Esophagus muscularis mucosa (tissue), 4 donors: ENCODE results near the gene SLC10A1. TPM values are rescaled to one million over a fixed set of nuclear protein-coding genes. Genes with fewer than 3 reads are reported as not detected.

Source experiments
- DNase-seq: peaks from one replicate; pipeline ENCODE4 v3.0.0-alpha.2; 2017; ENCODE audit errors: extremely low spot score
- H3K27ac ChIP-seq, 4 donors: fragments of 200-600 bp; sonication (generic); replicated peaks in 1 of 4; 1 replicate in 3 of 4; 2 replicates in 1 of 4; pipeline ENCODE4 v1.5.1; 2016 to 2019; ENCODE audit warnings: mild to moderate bottlenecking in 1 of 4
- H3K27me3 ChIP-seq, 4 donors: fragments of 200-600 bp; sonication (generic); one replicate each; pipeline versions ENCODE4 v1.5.1 to v1.6.0; 2016 to 2019
- H3K36me3 ChIP-seq, 4 donors: fragments of 200-600 bp; sonication (generic); one replicate each; pipeline ENCODE4 v1.5.1; 2016 to 2019
- H3K4me1 ChIP-seq, 4 donors: fragments of 200-600 bp; sonication (generic); one replicate each; pipeline ENCODE4 v1.5.1; 2016 to 2019
- H3K4me3 ChIP-seq, 4 donors: fragments of 200-600 bp; sonication (generic); 1 replicate in 2 of 4; 2 replicates in 2 of 4; pipeline ENCODE4 v1.5.1; 2016 to 2019; ENCODE audit warnings: mild to moderate bottlenecking in 4 of 4, moderate library complexity in 1 of 4
- H3K9me3 ChIP-seq, 4 donors: fragments of 200-600 bp; sonication (generic); 1 replicate in 3 of 4; 2 replicates in 1 of 4; pipeline ENCODE4 v1.5.1; 2016 to 2019
- EP300 ChIP-seq: sonication (generic); formaldehyde crosslinking; IDR thresholded peaks from one replicate; pipeline ENCODE4 v1.6.1; 2017; ENCODE audit warnings: antibody characterized with exemption
- POLR2A ChIP-seq: fragments of 450-650 bp; IDR thresholded peaks from one replicate; pipeline ENCODE4 v1.6.1; 2017; ENCODE audit warnings: antibody characterized with exemption, moderate library complexity, mild to moderate bottlenecking, low read depth
- POLR2AphosphoS5 ChIP-seq, 2 donors: sonication (generic); formaldehyde crosslinking; IDR thresholded peaks; one replicate each; pipeline ENCODE4 v1.6.1; 2017; ENCODE audit warnings: antibody characterized with exemption in 2 of 2
- WGBS: methylation state at CpG from one replicate; pipeline ENCODE4 v1.1.5; 2018; 5-methylcytosine and 5-hydroxymethylcytosine counted together
- intact Hi-C: fragments of 100-400 bp; cut with DNase I; formaldehyde crosslinking; loops from one replicate; pipeline ENCODE4 v1.15.1; 2023
- total RNA-seq, 4 donors: library from RNA; depleted of rRNA; stranded (reverse); fragments of >200 nt; gene quantifications; one replicate each; pipeline versions ENCODE4 v1.1.0 to v1.2.1, GENCODE V29; 2016
- TF ChIP-seq, protein P1 (sequence below), 3 experiments: fragments of 200-600 bp in 2 of 3; fragments of 450-650 bp in 1 of 3; sonication (generic) in 2 of 3; IDR thresholded peaks; one replicate each; pipeline ENCODE4 v1.5.1; 2017 to 2019; ENCODE audit warnings: antibody characterized with exemption in 3 of 3, mild to moderate bottlenecking in 2 of 3, moderate library complexity in 1 of 3

SLC10A1 gene
- total RNA-seq, 4 donors from 2014 or later = not detected

- TF ChIP-seq POLR2A = no peak
- TF ChIP-seq, protein P1, sequence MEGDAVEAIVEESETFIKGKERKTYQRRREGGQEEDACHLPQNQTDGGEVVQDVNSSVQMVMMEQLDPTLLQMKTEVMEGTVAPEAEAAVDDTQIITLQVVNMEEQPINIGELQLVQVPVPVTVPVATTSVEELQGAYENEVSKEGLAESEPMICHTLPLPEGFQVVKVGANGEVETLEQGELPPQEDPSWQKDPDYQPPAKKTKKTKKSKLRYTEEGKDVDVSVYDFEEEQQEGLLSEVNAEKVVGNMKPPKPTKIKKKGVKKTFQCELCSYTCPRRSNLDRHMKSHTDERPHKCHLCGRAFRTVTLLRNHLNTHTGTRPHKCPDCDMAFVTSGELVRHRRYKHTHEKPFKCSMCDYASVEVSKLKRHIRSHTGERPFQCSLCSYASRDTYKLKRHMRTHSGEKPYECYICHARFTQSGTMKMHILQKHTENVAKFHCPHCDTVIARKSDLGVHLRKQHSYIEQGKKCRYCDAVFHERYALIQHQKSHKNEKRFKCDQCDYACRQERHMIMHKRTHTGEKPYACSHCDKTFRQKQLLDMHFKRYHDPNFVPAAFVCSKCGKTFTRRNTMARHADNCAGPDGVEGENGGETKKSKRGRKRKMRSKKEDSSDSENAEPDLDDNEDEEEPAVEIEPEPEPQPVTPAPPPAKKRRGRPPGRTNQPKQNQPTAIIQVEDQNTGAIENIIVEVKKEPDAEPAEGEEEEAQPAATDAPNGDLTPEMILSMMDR (IDR thresholded peaks at IDR 0.05) = no peak
- no peak for TF ChIP-seq POLR2AphosphoS5 (IDR thresholded peaks at IDR 0.05)
- TF ChIP-seq EP300 = no peak
- no peak overlapping the region for H3K4me3 ChIP-seq
- H3K27ac ChIP-seq = no peak overlapping the region
- H3K27me3 ChIP-seq = peaks cover 0 to 9% (median 0%) of the 10 kb centered on the region in 4 donors
- intact Hi-C loops = no loop called here
- H3K36me3 ChIP-seq = no peaks in the 10 kb centered on the region
- DNase-seq = no peak
- H3K9me3 ChIP-seq = peaks cover 0 to 14% (median 4%) of the 10 kb centered on the region in 4 donors
- 95% methylated on average over 4 of the region's 4 CpGs for WGBS
- H3K4me1 ChIP-seq = no peaks in the 10 kb centered on the region
Measured at GRCh38 chr14:69828879-69829278, 31.8 kb upstream of the SLC10A1 start.

GRCh38 chr14:69828354-69828753 is 31.3 kb upstream of the SLC10A1 start:
- Histone ChIP-seq H3K27ac (no peak overlapping the region), H3K27me3 (peaks cover 0 to 9% (median 0%) of the 10 kb centered on the region in 4 donors), H3K4me3 (no peak overlapping the region), H3K9me3 (peaks cover 0 to 14% (median 4%) of the 10 kb centered on the region in 4 donors), H3K36me3 (no peaks in the 10 kb centered on the region), H3K4me1 (no peaks in the 10 kb centered on the region)
- TF ChIP-seq, protein P1 (IDR thresholded peaks at IDR 0.05) = no peak
- TF ChIP-seq POLR2A = no peak
- no peak for TF ChIP-seq EP300
- TF ChIP-seq POLR2AphosphoS5 (IDR thresholded peaks at IDR 0.05) = no peak
- WGBS = 89% methylated on average over 3 of the region's 3 CpGs
- intact Hi-C loops = no loop called here
- no peak for DNase-seq

DNA sequence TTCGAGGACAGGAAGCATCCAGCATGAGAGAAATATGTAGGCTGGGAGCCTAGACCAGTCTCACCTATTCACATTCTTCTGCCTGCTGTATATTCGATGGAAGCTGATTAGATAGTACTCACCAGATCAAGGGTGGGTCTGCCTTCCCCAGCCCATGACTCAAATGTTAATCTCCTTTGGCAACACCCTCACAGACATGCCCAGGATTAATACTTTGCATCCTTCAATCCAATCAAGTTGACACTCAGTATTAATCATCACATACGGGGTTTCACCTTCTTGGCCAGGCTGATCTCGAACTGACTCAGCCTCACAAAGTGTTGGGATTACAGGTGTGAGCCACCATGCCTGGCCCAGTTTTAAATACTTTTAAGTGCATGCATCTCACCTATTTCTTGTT is 30.5 kb upstream of the SLC10A1 start:
- H3K27me3 ChIP-seq = peaks cover 0 to 9% (median 0%) of the 10 kb centered on the region in 4 donors
- no peak for TF ChIP-seq POLR2A
- TF ChIP-seq POLR2AphosphoS5 (IDR thresholded peaks at IDR 0.05) = no peak
- TF ChIP-seq, protein P1 (IDR thresholded peaks at IDR 0.05) = no peak
- TF ChIP-seq EP300 = no peak
- H3K36me3 ChIP-seq = no peaks in the 10 kb centered on the region
- WGBS = 73% methylated on average over 4 of the region's 4 CpGs
- no peaks in the 10 kb centered on the region for H3K4me1 ChIP-seq
- H3K9me3 ChIP-seq = peaks cover 0 to 14% (median 4%) of the 10 kb centered on the region in 4 donors
- intact Hi-C loops = no loop called here
- H3K27ac ChIP-seq = no peak overlapping the region
- DNase-seq = no peak
- no peak overlapping the region for H3K4me3 ChIP-seq

DNA sequence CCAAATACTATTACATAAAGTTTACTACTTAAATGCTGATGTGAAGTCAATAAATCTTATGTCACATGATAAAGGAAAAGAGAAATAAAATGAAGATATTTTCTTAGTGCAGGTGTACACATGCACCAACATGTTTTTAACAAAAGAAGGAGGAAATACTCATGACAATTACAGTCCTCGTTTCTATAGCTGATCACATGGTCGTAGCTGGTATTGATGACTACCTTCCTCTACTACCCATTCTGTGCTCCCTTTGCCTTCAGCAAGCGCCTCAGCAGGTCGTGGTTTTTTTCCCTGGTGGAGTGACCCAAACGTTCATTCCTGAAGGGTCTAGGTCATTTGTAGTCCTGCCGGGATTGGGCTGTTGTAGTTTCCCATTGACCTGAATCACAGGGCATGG is 25.4 kb upstream of the SLC10A1 start:
- H3K27me3 ChIP-seq = peaks cover 0 to 15% (median 3%) of the 10 kb centered on the region in 4 donors
- peaks cover 0 to 6% (median 2%) of the 10 kb centered on the region in 4 donors for H3K4me1 ChIP-seq
- 81% methylated on average over 6 of the region's 6 CpGs for WGBS
- no peak for DNase-seq
- TF ChIP-seq POLR2AphosphoS5 (IDR thresholded peaks at IDR 0.05) (no peak), POLR2A (no peak), EP300 (no peak)
- TF ChIP-seq, protein P1 (IDR thresholded peaks at IDR 0.05) = no peak
- no peaks in the 10 kb centered on the region for H3K36me3 ChIP-seq
- H3K27ac ChIP-seq = no peak overlapping the region
- no peak overlapping the region for H3K4me3 ChIP-seq
- peaks cover 0 to 8% (median 3%) of the 10 kb centered on the region in 4 donors for H3K9me3 ChIP-seq
- intact Hi-C loops = no loop called here

- H3K36me3 ChIP-seq = no peaks in the 10 kb centered on the region
- no peak overlapping the region for H3K4me3 ChIP-seq
- H3K27me3 ChIP-seq = peaks cover 0 to 27% (median 3%) of the 10 kb centered on the region in 4 donors
- DNase-seq = no peak
- peaks cover 0 to 7% (median 3%) of the 10 kb centered on the region in 4 donors for H3K9me3 ChIP-seq
- intact Hi-C loops = no loop called here
- 70% methylated on average over 2 of the region's 2 CpGs for WGBS
- H3K27ac ChIP-seq = no peak overlapping the region
- peaks cover 0 to 6% (median 2%) of the 10 kb centered on the region in 4 donors for H3K4me1 ChIP-seq
- TF ChIP-seq EP300 (no peak), POLR2A (no peak), POLR2AphosphoS5 (IDR thresholded peaks at IDR 0.05) (no peak)
- TF ChIP-seq, protein P1 (IDR thresholded peaks at IDR 0.05) = no peak
Measured at GRCh38 chr14:69820991-69821390, 23.9 kb upstream of the SLC10A1 start.
